HFF-Myc (cell line): Measurements from ENCODE around the gene TRPC1.
A peak's percentile ranks its signal among the peaks of the same experiment; 100 is the strongest.

Source experiments
- DNase-seq: peaks from one replicate; pipeline ENCODE4 v3.0.0-alpha.2; 2011; ENCODE audit warnings: low read depth; ENCODE audit errors: extremely low read depth
- H3K4me3 ChIP-seq: replicated peaks from 2 replicates; pipeline ENCODE4 v1.5.1; 2011; ENCODE audit warnings: low read depth, mild to moderate bottlenecking, control low read depth, low read length
- TF ChIP-seq, protein P1 (sequence below): IDR thresholded peaks from 2 replicates; pipeline ENCODE4 v1.5.1; 2012; ENCODE audit warnings: mild to moderate bottlenecking, low read depth, low read length, control low read depth; ENCODE audit errors: missing control alignments

The TRPC1 gene

GRCh38 chr3:142846779-142847577 lies 123.1 kb downstream of the TRPC1 start:
- H3K4me3 ChIP-seq: no peak overlapping the region
- TF ChIP-seq, protein P1, sequence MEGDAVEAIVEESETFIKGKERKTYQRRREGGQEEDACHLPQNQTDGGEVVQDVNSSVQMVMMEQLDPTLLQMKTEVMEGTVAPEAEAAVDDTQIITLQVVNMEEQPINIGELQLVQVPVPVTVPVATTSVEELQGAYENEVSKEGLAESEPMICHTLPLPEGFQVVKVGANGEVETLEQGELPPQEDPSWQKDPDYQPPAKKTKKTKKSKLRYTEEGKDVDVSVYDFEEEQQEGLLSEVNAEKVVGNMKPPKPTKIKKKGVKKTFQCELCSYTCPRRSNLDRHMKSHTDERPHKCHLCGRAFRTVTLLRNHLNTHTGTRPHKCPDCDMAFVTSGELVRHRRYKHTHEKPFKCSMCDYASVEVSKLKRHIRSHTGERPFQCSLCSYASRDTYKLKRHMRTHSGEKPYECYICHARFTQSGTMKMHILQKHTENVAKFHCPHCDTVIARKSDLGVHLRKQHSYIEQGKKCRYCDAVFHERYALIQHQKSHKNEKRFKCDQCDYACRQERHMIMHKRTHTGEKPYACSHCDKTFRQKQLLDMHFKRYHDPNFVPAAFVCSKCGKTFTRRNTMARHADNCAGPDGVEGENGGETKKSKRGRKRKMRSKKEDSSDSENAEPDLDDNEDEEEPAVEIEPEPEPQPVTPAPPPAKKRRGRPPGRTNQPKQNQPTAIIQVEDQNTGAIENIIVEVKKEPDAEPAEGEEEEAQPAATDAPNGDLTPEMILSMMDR: no peak
- DNase-seq: no peak

GRCh38 chr3:142849148-142849547 lies 125.3 kb downstream of the TRPC1 start:
- H3K4me3 ChIP-seq: no peak overlapping the region
- TF ChIP-seq, protein P1: no peak
- DNase-seq: no peak

GRCh38 chr3:142850395-142851023 lies 126.7 kb downstream of the TRPC1 start:
- no peak overlapping the region for H3K4me3 ChIP-seq
- DNase-seq: peak; percentile 51
- TF ChIP-seq, protein P1: no peak

- no peak overlapping the region for H3K4me3 ChIP-seq
- TF ChIP-seq, protein P1: no peak
- no peak for DNase-seq
Observed at GRCh38 chr3:142852009-142852408, 128.2 kb downstream of the TRPC1 start.

DNA sequence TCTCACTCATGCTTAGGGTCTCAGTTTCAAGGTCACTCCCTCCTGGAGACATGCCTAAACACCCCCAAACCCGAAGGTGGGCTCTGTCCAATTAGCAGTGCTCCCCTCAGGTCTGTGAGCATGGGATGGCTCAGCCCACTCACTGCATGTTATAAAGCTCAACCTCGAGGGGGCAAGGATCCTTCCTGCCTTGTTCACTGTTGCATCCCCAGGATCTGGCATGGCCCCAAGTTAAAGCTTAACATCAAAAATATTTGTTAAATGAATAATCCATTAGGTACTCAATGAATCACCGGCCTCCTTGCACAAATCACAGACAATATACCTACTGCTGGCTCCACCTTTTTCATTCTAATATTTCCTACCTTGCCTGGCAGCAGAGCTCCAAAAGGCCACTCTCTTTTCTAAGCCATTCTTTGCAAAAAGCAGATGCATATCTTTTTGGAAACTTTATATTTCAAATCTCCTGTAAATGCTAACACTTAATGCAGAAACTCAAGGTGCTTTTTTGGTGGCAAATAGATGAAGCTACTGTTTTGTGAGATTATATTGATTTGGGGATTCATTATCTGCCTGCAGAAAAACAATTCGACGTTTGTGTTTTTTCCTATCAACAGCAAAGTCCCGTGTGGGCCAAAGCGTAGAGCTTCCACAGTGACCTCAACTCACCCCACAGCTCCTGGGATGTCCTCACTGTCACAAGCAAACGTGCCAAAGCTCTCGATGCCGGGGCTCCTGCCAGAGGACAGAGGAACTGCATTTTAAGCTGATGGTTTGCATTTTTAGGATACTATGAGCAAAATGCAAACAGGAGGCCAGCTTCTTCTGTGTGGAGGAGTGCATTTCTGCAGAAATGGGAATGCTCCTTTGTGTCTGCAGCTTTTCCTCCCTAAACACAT lies 129.7 kb downstream of the TRPC1 start:
- H3K4me3 ChIP-seq: no peak overlapping the region
- DNase-seq: no peak
- TF ChIP-seq, protein P1: no peak

- H3K4me3 ChIP-seq: no peak overlapping the region
- TF ChIP-seq, protein P1: no peak
- DNase-seq: no peak
Observed at GRCh38 chr3:142857056-142857455, 133.2 kb downstream of the TRPC1 start.
